A549 (cell line): ENCODE measurements around the gene DPCD.

Source experiments
- EHF ChIP-seq: fragments of 250-450 bp; sonication (Bioruptor Pico); IDR thresholded peaks from 2 replicates; pipeline ENCODE4 v1.5.0; 2020; ENCODE audit warnings: mild to moderate bottlenecking
- EP300 ChIP-seq, 2 experiments: fragments of >200 bp; sonication (Bioruptor Twin); formaldehyde crosslinking; IDR thresholded peaks; 2 replicates in 1 of 2; 3 replicates in 1 of 2; pipeline ENCODE4 v1.6.1; 2016 to 2017
- RFX5 ChIP-seq: fragments of 450-650 bp; IDR thresholded peaks from 2 replicates; pipeline ENCODE4 v1.7.1; 2014; ENCODE audit warnings: antibody characterized with exemption, mild to moderate bottlenecking, moderate library complexity
- ZFP36 ChIP-seq: fragments of 450-650 bp; IDR thresholded peaks from 2 replicates; pipeline ENCODE4 v1.6.1; 2014; ENCODE audit warnings: borderline replicate concordance; ENCODE audit not compliant: partially characterized antibody
- TF ChIP-seq, protein P1 (sequence below): fragments of >200 bp; sonication (Bioruptor Twin); formaldehyde crosslinking; IDR thresholded peaks from 3 replicates; pipeline ENCODE4 v1.5.1; 2016

DNA sequence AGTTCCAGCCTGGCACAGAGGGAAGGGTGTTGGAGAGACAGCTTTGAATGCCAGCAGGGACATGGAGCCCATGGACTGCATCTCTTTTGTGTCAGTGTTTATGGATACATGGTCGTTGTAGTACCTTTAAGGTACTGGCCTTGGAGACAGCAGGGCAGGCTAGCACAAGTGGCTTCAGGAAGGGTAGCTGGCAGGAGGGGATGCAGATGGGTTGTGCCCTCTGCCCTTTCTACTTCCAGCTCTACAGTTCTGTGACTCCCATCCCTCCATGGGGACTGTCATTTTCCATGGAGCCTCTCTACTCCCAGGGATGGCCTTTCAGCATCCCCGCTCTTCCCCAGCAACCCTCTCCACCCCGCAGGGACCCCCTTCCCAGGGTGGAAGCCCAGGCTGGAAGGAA, 25.1 kb upstream of the DPCD start:
- TF ChIP-seq, protein P1, sequence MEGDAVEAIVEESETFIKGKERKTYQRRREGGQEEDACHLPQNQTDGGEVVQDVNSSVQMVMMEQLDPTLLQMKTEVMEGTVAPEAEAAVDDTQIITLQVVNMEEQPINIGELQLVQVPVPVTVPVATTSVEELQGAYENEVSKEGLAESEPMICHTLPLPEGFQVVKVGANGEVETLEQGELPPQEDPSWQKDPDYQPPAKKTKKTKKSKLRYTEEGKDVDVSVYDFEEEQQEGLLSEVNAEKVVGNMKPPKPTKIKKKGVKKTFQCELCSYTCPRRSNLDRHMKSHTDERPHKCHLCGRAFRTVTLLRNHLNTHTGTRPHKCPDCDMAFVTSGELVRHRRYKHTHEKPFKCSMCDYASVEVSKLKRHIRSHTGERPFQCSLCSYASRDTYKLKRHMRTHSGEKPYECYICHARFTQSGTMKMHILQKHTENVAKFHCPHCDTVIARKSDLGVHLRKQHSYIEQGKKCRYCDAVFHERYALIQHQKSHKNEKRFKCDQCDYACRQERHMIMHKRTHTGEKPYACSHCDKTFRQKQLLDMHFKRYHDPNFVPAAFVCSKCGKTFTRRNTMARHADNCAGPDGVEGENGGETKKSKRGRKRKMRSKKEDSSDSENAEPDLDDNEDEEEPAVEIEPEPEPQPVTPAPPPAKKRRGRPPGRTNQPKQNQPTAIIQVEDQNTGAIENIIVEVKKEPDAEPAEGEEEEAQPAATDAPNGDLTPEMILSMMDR = no peak
- TF ChIP-seq EHF = no peak
- TF ChIP-seq EP300 (IDR thresholded peaks at IDR 0.05) = no peak
- no peak for TF ChIP-seq RFX5
- TF ChIP-seq ZFP36 = no peak
